H9 (cell line): ENCODE data around the gene SLC35E4. TPM values are rescaled to one million over a fixed set of nuclear protein-coding genes. Genes with fewer than 3 reads are reported as not detected.
A peak's percentile ranks its signal among the peaks of the same experiment; 100 is the strongest.

ENCODE experiments used
- DNase-seq: peaks from one replicate; pipeline ENCODE4 v3.0.0-alpha.2; 2017
- H2AFZ ChIP-seq: one replicate; pipeline ENCODE4 v1.6.1; 2013; ENCODE audit warnings: mild to moderate bottlenecking, low read length, control low read depth, moderate library complexity
- H2AK5ac ChIP-seq: 2 replicates; pipeline ENCODE4 v1.6.1; 2013; ENCODE audit warnings: low read length, control low read depth, mixed read lengths; ENCODE audit not compliant: insufficient read length
- H2BK120ac ChIP-seq: one replicate; pipeline ENCODE4 v1.6.1; 2013; ENCODE audit warnings: low read depth, mild to moderate bottlenecking, low read length, control low read depth, inconsistent platforms; ENCODE audit not compliant: poor library complexity, severe bottlenecking
- H2BK12ac ChIP-seq: 2 replicates; pipeline ENCODE4 v1.6.1; 2013; ENCODE audit warnings: low read length, control low read depth, mixed read lengths, low read depth; ENCODE audit not compliant: insufficient read length
- H2BK15ac ChIP-seq: 2 replicates; pipeline ENCODE4 v1.6.1; 2013; ENCODE audit warnings: low read depth, low read length, control low read depth
- H2BK20ac ChIP-seq: one replicate; pipeline ENCODE4 v1.6.1; 2013; ENCODE audit warnings: low read depth, mild to moderate bottlenecking, low read length, control low read depth, inconsistent platforms; ENCODE audit not compliant: poor library complexity, severe bottlenecking
- H2BK5ac ChIP-seq: 2 replicates; pipeline ENCODE4 v1.6.1; 2013; ENCODE audit warnings: low read length, control low read depth, mixed read lengths; ENCODE audit not compliant: insufficient read length
- H3K14ac ChIP-seq: 2 replicates; pipeline ENCODE4 v1.6.1; 2013; ENCODE audit warnings: low read length, control low read depth; ENCODE audit not compliant: insufficient read depth
- H3K18ac ChIP-seq: 2 replicates; pipeline ENCODE4 v1.6.1; 2013; ENCODE audit warnings: low read depth, mild to moderate bottlenecking, mixed read lengths, low read length, control low read depth; ENCODE audit not compliant: insufficient read length
- H3K23ac ChIP-seq: 2 replicates; pipeline ENCODE4 v1.6.1; 2013; ENCODE audit warnings: low read length, control low read depth, mixed read lengths, low read depth; ENCODE audit not compliant: insufficient read length
- H3K23me2 ChIP-seq: 2 replicates; pipeline ENCODE4 v1.6.1; 2013; ENCODE audit warnings: low read depth, mild to moderate bottlenecking, mixed read lengths, low read length, control low read depth; ENCODE audit not compliant: insufficient read length, poor library complexity, severe bottlenecking
- H3K27ac ChIP-seq: 2 replicates; pipeline ENCODE4 v1.5.1; 2013; ENCODE audit warnings: low read length, control low read depth, mixed read lengths, low read depth; ENCODE audit not compliant: insufficient read length
- H3K27me3 ChIP-seq: 2 replicates; pipeline ENCODE4 v1.6.1; 2013; ENCODE audit warnings: low read length, control low read depth, inconsistent platforms; ENCODE audit not compliant: insufficient read depth
- H3K4ac ChIP-seq: 2 replicates; pipeline ENCODE4 v1.6.1; 2013; ENCODE audit warnings: low read depth, mild to moderate bottlenecking, control low read depth, inconsistent platforms, low read length, moderate library complexity
- H3K4me1 ChIP-seq: 2 replicates; pipeline ENCODE4 v1.6.1; 2013; ENCODE audit warnings: low read length, control low read depth, inconsistent platforms; ENCODE audit not compliant: insufficient read depth
- H3K4me2 ChIP-seq: 2 replicates; pipeline ENCODE4 v1.6.1; 2013; ENCODE audit warnings: low read length, control low read depth, mixed read lengths; ENCODE audit not compliant: insufficient read length, insufficient read depth
- H3K56ac ChIP-seq: 2 replicates; pipeline ENCODE4 v1.6.1; 2013; ENCODE audit warnings: low read depth, mild to moderate bottlenecking, mixed read lengths, low read length, control low read depth; ENCODE audit not compliant: insufficient read length
- H3K79me1 ChIP-seq: 2 replicates; pipeline ENCODE4 v1.6.1; 2013; ENCODE audit warnings: low read depth, mild to moderate bottlenecking, moderate library complexity, low read length, control low read depth, inconsistent platforms; ENCODE audit not compliant: insufficient read depth, poor library complexity, severe bottlenecking
- H3K79me2 ChIP-seq: 2 replicates; pipeline ENCODE4 v1.6.1; 2013; ENCODE audit warnings: low read length, control low read depth, inconsistent platforms; ENCODE audit not compliant: insufficient read depth
- H3K9ac ChIP-seq: 2 replicates; pipeline ENCODE4 v1.6.1; 2013; ENCODE audit warnings: low read length, control low read depth, mixed read lengths; ENCODE audit not compliant: insufficient read length; ENCODE audit errors: extremely low read depth
- H3K9me3 ChIP-seq: one replicate; pipeline ENCODE4 v1.6.1; 2013; ENCODE audit warnings: low read depth, low read length, inconsistent platforms; ENCODE audit not compliant: control insufficient read depth
- H3T11ph ChIP-seq: one replicate; pipeline ENCODE4 v1.6.1; 2013; ENCODE audit warnings: mild to moderate bottlenecking, low read length, control low read depth, inconsistent platforms
- H4K20me1 ChIP-seq: one replicate; pipeline ENCODE4 v1.6.1; 2013; ENCODE audit not compliant: control insufficient read depth, insufficient read length, insufficient read depth
- H4K5ac ChIP-seq: 2 replicates; pipeline ENCODE4 v1.6.1; 2013; ENCODE audit warnings: low read depth, mild to moderate bottlenecking, mixed read lengths, low read length, control low read depth; ENCODE audit not compliant: insufficient read length
- H4K8ac ChIP-seq: replicated peaks from 2 replicates; pipeline ENCODE4 v1.6.1; 2013; ENCODE audit warnings: low read length, control low read depth, mixed read lengths, low read depth; ENCODE audit not compliant: insufficient read length
- H4K91ac ChIP-seq: 2 replicates; pipeline ENCODE4 v1.6.1; 2013; ENCODE audit warnings: low read depth, mild to moderate bottlenecking, moderate library complexity, mixed read lengths, low read length, control low read depth; ENCODE audit not compliant: insufficient read length
- H3K27ac Mint-ChIP-seq, 3 experiments: 2 replicates in 2 of 3; 3 replicates in 1 of 3; pipeline ENCODE4 v1.8.0; 2020 to 2021; ENCODE audit warnings: mixed read lengths in 3 of 3, mild to moderate bottlenecking in 1 of 3, moderate library complexity in 1 of 3
- H3K27me3 Mint-ChIP-seq: 2 replicates; pipeline ENCODE4 v1.8.0; 2021; ENCODE audit warnings: low read depth, mild to moderate bottlenecking, moderate library complexity, mixed read lengths
- H3K36me3 Mint-ChIP-seq, 3 experiments: 2 replicates in 2 of 3; 3 replicates in 1 of 3; pipeline ENCODE4 v1.8.0; 2020 to 2021; ENCODE audit warnings: low read depth in 3 of 3, mixed read lengths in 3 of 3; ENCODE audit not compliant: insufficient read depth in 1 of 3
- H3K4me1 Mint-ChIP-seq, 2 experiments: 2 replicates each; pipeline ENCODE4 v1.8.0; 2020; ENCODE audit warnings: mixed read lengths in 2 of 2
- H3K4me3 Mint-ChIP-seq, 2 experiments: 2 replicates in 1 of 2; 3 replicates in 1 of 2; pipeline ENCODE4 v1.8.0; 2020 to 2021; ENCODE audit warnings: mild to moderate bottlenecking in 2 of 2, mixed read lengths in 2 of 2, moderate library complexity in 1 of 2
- H3K9me3 Mint-ChIP-seq, 2 experiments: 2 replicates in 1 of 2; 3 replicates in 1 of 2; pipeline ENCODE4 v1.8.0; 2020; ENCODE audit warnings: mild to moderate bottlenecking in 2 of 2, mixed read lengths in 2 of 2, moderate library complexity in 1 of 2
- CTCF ChIP-seq: fragments of 200-600 bp; sonication (generic); conservative IDR thresholded peaks from 3 replicates; pipeline ENCODE4 v1.8.0; 2021; ENCODE audit warnings: antibody characterized with exemption, mild to moderate bottlenecking
- WGBS: extraction: QIAGEN DNeasy Blood & Tissue Kit; methylation state at CpG from one replicate; pipeline ENCODE4 v1.1.7; 2013; ENCODE audit warnings: missing lambda C conversion rate, low lambda C conversion rate, mixed read lengths; ENCODE audit not compliant: insufficient read length; ENCODE audit errors: extremely low coverage; 5-methylcytosine and 5-hydroxymethylcytosine counted together
- total RNA-seq: library from RNA; stranded (reverse); gene quantifications from 2 replicates; pipeline ENCODE4 v1.2.1, GENCODE V29; 2021

Gene SLC35E4
- total RNA-seq, 1 experiment from 2014 or later = 3.7 TPM

- no peak overlapping the region for H2BK5ac ChIP-seq
- TF ChIP-seq CTCF = no peak
- Mint-ChIP-seq H3K27ac (peak overlapping the region; percentile 93 to 97 (median 95)), H3K4me3 (peak overlapping the region; percentile 77 to 85), H3K27me3 (no peaks in the 10 kb centered on the region), H3K36me3 (peaks cover 16 to 31% (median 26%) of the 10 kb centered on the region in 3 experiments; a peak in 6 of 7 replicates), H3K4me1 (peaks cover 38 to 47% of the 10 kb centered on the region in 2 experiments), H3K9me3 (no peaks in the 10 kb centered on the region)
- peak overlapping the region; percentile 60 for H3K9ac ChIP-seq
- H2BK12ac ChIP-seq = no peak overlapping the region
- H2BK15ac ChIP-seq = no peak overlapping the region
- peak overlapping the region; percentile 82 for H3K4me2 ChIP-seq
- H3K23me2 ChIP-seq = peaks cover 6% of the 10 kb centered on the region
- H3K4me1 ChIP-seq = 0 out of 2 replicates have a peak, but pooled peaks cover 6% of the 10 kb centered on the region
- no peak overlapping the region for H3K14ac ChIP-seq
- H3K79me1 ChIP-seq = peaks cover 4% of the 10 kb centered on the region
- no peaks in the 10 kb centered on the region for H3K79me2 ChIP-seq
- H3K18ac ChIP-seq = no peak overlapping the region
- H3K56ac ChIP-seq = no peak overlapping the region
- no peak overlapping the region for H4K8ac ChIP-seq
- DNase-seq = no peak
- no peak overlapping the region for H2AK5ac ChIP-seq
- no peak overlapping the region for H2BK20ac ChIP-seq
- no peak overlapping the region for H3T11ph ChIP-seq
- H3K4ac ChIP-seq = no peak overlapping the region
- no peaks in the 10 kb centered on the region for H3K27me3 ChIP-seq
- no peak overlapping the region for H3K23ac ChIP-seq
- H3K9me3 ChIP-seq = no peaks in the 10 kb centered on the region
- H4K20me1 ChIP-seq = no peaks in the 10 kb centered on the region
- H2AFZ ChIP-seq = no peak overlapping the region
- H3K27ac ChIP-seq = no peak overlapping the region
- no CpG with 5 or more reads among the region's 7 CpGs for WGBS
- H4K91ac ChIP-seq = no peak overlapping the region
- no peak overlapping the region for H4K5ac ChIP-seq
- H2BK120ac ChIP-seq = no peak overlapping the region
Observed at GRCh38 chr22:30607300-30607930, 28.2 kb upstream of the SLC35E4 start.
